Parathyroid adenoma (tissue), 2 donors: Measurements from ENCODE around the gene LIMCH1.

ENCODE experiments used
- H2AFZ ChIP-seq: fragments of 300-600 bp; sonication (generic); one replicate; pipeline ENCODE4 v1.7.0; 2017; ENCODE audit warnings: antibody characterized with exemption, mild to moderate bottlenecking
- H3K27ac ChIP-seq: fragments of 300-600 bp; sonication (generic); one replicate; pipeline ENCODE4 v1.7.0; 2017
- H3K27me3 ChIP-seq: fragments of 300-600 bp; sonication (generic); one replicate; pipeline ENCODE4 v1.7.0; 2017; ENCODE audit warnings: low read length; ENCODE audit not compliant: control insufficient read depth, insufficient read depth
- H3K36me3 ChIP-seq: fragments of 300-600 bp; sonication (generic); one replicate; pipeline ENCODE4 v1.7.0; 2017; ENCODE audit warnings: low read length; ENCODE audit not compliant: control insufficient read depth, insufficient read depth
- H3K4me1 ChIP-seq: fragments of 300-600 bp; sonication (generic); one replicate; pipeline ENCODE4 v1.7.0; 2017; ENCODE audit warnings: control low read depth
- H3K4me2 ChIP-seq: fragments of 300-600 bp; sonication (generic); one replicate; pipeline ENCODE4 v1.7.0; 2017; ENCODE audit warnings: low read length
- H3K4me3 ChIP-seq: fragments of 300-600 bp; sonication (generic); one replicate; pipeline ENCODE4 v1.7.0; 2017; ENCODE audit warnings: low read depth, low read length
- H3K79me2 ChIP-seq: fragments of 300-600 bp; sonication (generic); one replicate; pipeline ENCODE4 v1.7.0; 2017; ENCODE audit warnings: control low read depth
- H3K9ac ChIP-seq: fragments of 300-600 bp; sonication (generic); one replicate; pipeline ENCODE4 v1.7.0; 2017; ENCODE audit warnings: mild to moderate bottlenecking
- H3K9me3 ChIP-seq: fragments of 300-600 bp; sonication (generic); one replicate; pipeline ENCODE4 v1.7.0; 2017; ENCODE audit warnings: low read length; ENCODE audit not compliant: control insufficient read depth
- TF ChIP-seq, protein P1 (sequence below): fragments of 300-600 bp; sonication (generic); IDR thresholded peaks from one replicate; pipeline ENCODE4 v1.7.0; 2017; ENCODE audit warnings: antibody characterized with exemption, mild to moderate bottlenecking
- donor health status: primary hyperparathyroidism.

The LIMCH1 gene

DNA sequence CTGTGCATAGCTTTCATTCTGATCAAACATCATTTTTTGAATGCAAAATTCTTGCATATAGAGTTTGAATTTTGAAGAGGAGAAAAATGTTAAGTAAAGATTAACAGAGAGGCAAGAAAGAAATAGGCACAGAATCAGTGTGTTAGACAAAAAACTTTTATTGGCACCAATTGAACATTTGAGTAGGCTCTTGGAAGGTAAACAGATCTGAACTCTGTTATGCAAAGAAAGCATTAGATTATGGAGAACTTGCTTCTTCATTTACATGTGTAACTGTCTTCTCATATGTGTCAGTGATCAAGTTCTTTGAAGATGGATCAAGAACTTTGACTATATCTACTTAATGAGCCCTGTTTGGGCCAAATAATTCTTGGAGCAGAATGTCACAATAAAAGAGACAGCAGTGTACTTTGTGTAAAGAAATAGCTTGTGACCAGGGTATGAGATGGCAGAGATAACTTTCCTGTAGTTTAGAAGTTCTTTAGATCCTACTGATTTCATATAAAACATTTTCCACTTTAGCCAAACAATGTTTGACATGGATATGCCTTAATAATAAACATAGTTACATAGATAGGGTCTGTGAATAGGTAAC lies 61.3 kb downstream of the LIMCH1 start:
- no peaks in the 10 kb centered on the region for H3K79me2 ChIP-seq
- no peaks in the 10 kb centered on the region for H3K36me3 ChIP-seq
- H3K4me3 ChIP-seq, result peak overlapping the region; percentile 19
- no peaks in the 10 kb centered on the region for H3K27me3 ChIP-seq
- peaks cover 5% of the 10 kb centered on the region for H3K4me1 ChIP-seq
- H2AFZ ChIP-seq, result no peak overlapping the region
- TF ChIP-seq, protein P1, sequence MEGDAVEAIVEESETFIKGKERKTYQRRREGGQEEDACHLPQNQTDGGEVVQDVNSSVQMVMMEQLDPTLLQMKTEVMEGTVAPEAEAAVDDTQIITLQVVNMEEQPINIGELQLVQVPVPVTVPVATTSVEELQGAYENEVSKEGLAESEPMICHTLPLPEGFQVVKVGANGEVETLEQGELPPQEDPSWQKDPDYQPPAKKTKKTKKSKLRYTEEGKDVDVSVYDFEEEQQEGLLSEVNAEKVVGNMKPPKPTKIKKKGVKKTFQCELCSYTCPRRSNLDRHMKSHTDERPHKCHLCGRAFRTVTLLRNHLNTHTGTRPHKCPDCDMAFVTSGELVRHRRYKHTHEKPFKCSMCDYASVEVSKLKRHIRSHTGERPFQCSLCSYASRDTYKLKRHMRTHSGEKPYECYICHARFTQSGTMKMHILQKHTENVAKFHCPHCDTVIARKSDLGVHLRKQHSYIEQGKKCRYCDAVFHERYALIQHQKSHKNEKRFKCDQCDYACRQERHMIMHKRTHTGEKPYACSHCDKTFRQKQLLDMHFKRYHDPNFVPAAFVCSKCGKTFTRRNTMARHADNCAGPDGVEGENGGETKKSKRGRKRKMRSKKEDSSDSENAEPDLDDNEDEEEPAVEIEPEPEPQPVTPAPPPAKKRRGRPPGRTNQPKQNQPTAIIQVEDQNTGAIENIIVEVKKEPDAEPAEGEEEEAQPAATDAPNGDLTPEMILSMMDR, result no peak
- peak overlapping the region; percentile 23 for H3K4me2 ChIP-seq
- no peak overlapping the region for H3K27ac ChIP-seq
- no peak overlapping the region for H3K9ac ChIP-seq
- H3K9me3 ChIP-seq, result no peaks in the 10 kb centered on the region

DNA sequence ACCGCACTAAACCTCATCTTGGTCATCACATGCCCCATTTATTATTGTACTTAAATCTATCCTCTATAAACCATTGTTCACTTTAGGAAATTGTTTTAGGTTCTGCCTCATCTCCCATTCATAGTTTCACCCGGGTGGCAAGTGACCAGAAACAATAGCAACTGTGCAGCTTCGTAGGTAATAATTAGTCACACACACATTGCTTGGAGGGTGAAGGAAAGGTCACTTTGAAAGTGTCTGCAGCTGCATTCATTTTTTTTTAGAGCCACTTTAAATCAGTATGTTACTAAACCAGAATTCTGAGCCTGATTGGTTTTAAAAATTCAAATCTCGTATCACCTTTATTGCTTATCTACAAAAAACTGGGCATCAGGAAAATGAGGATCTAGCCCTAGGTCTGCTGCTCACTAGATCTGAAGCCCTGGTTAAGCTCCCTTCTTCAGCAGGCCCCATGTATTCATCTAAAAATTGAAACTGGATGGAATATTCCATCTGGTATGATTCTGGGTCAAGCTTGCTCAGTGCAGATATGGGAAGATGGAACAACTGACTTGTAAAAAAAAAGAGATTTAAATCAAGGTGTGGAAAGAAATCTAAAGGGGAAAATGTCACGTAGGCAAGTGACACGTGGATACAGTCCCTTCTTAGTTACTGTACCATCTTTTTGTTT lies 62.4 kb downstream of the LIMCH1 start:
- Histone ChIP-seq H3K4me1 (peaks cover 5% of the 10 kb centered on the region), H3K4me3 (no peak overlapping the region), H2AFZ (no peak overlapping the region), H3K27ac (no peak overlapping the region), H3K79me2 (no peaks in the 10 kb centered on the region), H3K9me3 (no peaks in the 10 kb centered on the region), H3K36me3 (no peaks in the 10 kb centered on the region), H3K4me2 (no peak overlapping the region), H3K9ac (no peak overlapping the region), H3K27me3 (no peaks in the 10 kb centered on the region)
- TF ChIP-seq, protein P1, result no peak

DNA sequence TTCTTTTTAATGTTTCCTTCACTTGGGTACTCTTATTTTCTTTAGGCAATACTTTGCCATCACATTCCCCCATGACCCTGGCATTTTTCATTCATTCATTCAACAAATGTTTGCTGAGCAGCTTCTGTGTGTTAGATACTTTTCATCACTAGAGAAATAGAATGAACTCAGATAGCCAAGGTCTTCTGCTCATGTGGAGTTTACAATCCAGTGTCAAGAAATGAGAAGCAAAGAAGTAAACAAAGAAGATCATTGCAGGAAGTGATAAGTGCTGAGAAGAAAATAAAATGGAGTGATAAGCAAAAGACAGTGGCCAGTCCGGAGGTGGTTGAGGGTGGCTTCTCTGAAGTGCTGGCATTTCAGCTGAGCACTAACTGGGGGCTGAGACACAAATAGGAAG lies 63.1 kb downstream of the LIMCH1 start:
- peaks cover 5% of the 10 kb centered on the region for H3K4me1 ChIP-seq
- H2AFZ ChIP-seq, result no peak overlapping the region
- no peak overlapping the region for H3K27ac ChIP-seq
- no peaks in the 10 kb centered on the region for H3K36me3 ChIP-seq
- H3K9me3 ChIP-seq, result no peaks in the 10 kb centered on the region
- no peaks in the 10 kb centered on the region for H3K79me2 ChIP-seq
- no peak overlapping the region for H3K4me3 ChIP-seq
- H3K4me2 ChIP-seq, result no peak overlapping the region
- H3K9ac ChIP-seq, result no peak overlapping the region
- H3K27me3 ChIP-seq, result no peaks in the 10 kb centered on the region
- TF ChIP-seq, protein P1, result no peak

DNA sequence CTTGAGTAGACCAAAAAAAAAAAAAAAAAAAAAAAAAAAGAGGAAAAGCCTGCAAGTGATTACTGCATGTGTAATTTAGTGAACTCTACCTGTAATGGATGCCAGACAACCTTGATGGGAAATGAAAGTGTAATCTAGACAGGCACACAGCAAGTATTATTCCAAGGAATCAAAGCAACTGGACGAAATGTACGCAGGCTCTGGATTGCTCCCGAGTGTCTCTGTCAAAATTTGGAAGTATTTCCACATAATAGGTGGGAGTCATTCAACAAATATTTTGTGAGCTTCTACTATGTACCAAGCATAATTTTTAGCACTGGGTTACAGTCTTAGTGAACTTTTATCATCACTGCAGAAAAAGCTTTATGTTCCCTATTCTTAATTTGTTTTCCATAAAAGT lies 64.2 kb downstream of the LIMCH1 start:
- no peaks in the 10 kb centered on the region for H3K9me3 ChIP-seq
- no peak overlapping the region for H2AFZ ChIP-seq
- H3K27ac ChIP-seq, result no peak overlapping the region
- TF ChIP-seq, protein P1, result no peak
- no peak overlapping the region for H3K4me3 ChIP-seq
- H3K4me2 ChIP-seq, result no peak overlapping the region
- H3K79me2 ChIP-seq, result no peaks in the 10 kb centered on the region
- H3K9ac ChIP-seq, result no peak overlapping the region
- H3K36me3 ChIP-seq, result no peaks in the 10 kb centered on the region
- H3K4me1 ChIP-seq, result peaks cover 5% of the 10 kb centered on the region
- H3K27me3 ChIP-seq, result no peaks in the 10 kb centered on the region
